HepG2 (cell line): ENCODE results near the gene SEMA3B. TPM values are rescaled to one million over a fixed set of nuclear protein-coding genes. Genes with fewer than 3 reads are reported as not detected.
A peak's percentile ranks its signal among the peaks of the same experiment; 100 is the strongest.

Experiments
- CENPBD1 ChIP-seq: sonication (generic); formaldehyde crosslinking; IDR thresholded peaks from 2 replicates; pipeline ENCODE4 v1.8.0; 2022; ENCODE audit warnings: missing genetic modification reagents, low read depth, mild to moderate bottlenecking, borderline replicate concordance
- DNMT3B ChIP-seq: conservative IDR thresholded peaks from 2 replicates; pipeline ENCODE4 v1.6.1; 2016; ENCODE audit warnings: missing biosample characterization, control low read depth
- EED ChIP-seq: sonication (generic); formaldehyde crosslinking; IDR thresholded peaks from 2 replicates; pipeline ENCODE4 v1.5.0; 2020; ENCODE audit warnings: mild to moderate bottlenecking, missing genetic modification reagents
- GLI4 ChIP-seq: sonication (generic); formaldehyde crosslinking; IDR thresholded peaks from 2 replicates; pipeline ENCODE4 v1.5.1; 2020; ENCODE audit warnings: missing genetic modification reagents, mild to moderate bottlenecking, moderate library complexity, borderline replicate concordance
- HDAC6 ChIP-seq: fragments of 200-600 bp; sonication (generic); IDR thresholded peaks from 2 replicates; pipeline ENCODE4 v1.7.0; 2017; ENCODE audit warnings: mild to moderate bottlenecking, antibody characterized with exemption, low read length, low read depth
- LRRFIP1 ChIP-seq: sonication (generic); formaldehyde crosslinking; conservative IDR thresholded peaks from 2 replicates; pipeline ENCODE4 v1.4.0; 2020; ENCODE audit warnings: missing genetic modification reagents
- MAFG ChIP-seq: sonication (generic); formaldehyde crosslinking; IDR thresholded peaks from 2 replicates; pipeline ENCODE4 v1.5.1; 2020; ENCODE audit warnings: mild to moderate bottlenecking, missing genetic modification reagents
- MXD4 ChIP-seq: IDR thresholded peaks from 2 replicates; pipeline ENCODE4 v1.6.1; 2016; ENCODE audit warnings: mild to moderate bottlenecking, missing biosample characterization, missing genetic modification reagents
- NFKBIZ ChIP-seq: IDR thresholded peaks from 2 replicates; pipeline ENCODE4 v1.6.1; 2018; ENCODE audit warnings: missing genetic modification reagents, missing compliant biosample characterization
- PRMT3 ChIP-seq: sonication (generic); formaldehyde crosslinking; IDR thresholded peaks from 2 replicates; pipeline ENCODE4 v1.8.1; 2022; ENCODE audit warnings: low read depth, mild to moderate bottlenecking, moderate library complexity, missing genetic modification reagents, borderline replicate concordance
- RNF2 ChIP-seq: fragments of 450-650 bp; conservative IDR thresholded peaks from 2 replicates; pipeline ENCODE4 v1.6.1; 2016; ENCODE audit warnings: low read depth
- SALL1 ChIP-seq: sonication (generic); formaldehyde crosslinking; IDR thresholded peaks from 2 replicates; pipeline ENCODE4 v1.8.0; 2022; ENCODE audit warnings: mild to moderate bottlenecking, missing genetic modification reagents
- SKIL ChIP-seq: sonication (generic); formaldehyde crosslinking; IDR thresholded peaks from 2 replicates; pipeline ENCODE4 v1.8.0; 2022; ENCODE audit warnings: missing genetic modification reagents, mild to moderate bottlenecking, moderate library complexity, borderline replicate concordance
- STAG1 ChIP-seq: sonication (generic); formaldehyde crosslinking; IDR thresholded peaks from 2 replicates; pipeline ENCODE4 v1.4.0; 2020; ENCODE audit warnings: missing genetic modification reagents
- ZFP36L1 ChIP-seq: sonication (generic); formaldehyde crosslinking; IDR thresholded peaks from 2 replicates; pipeline ENCODE4 v1.8.0; 2022; ENCODE audit warnings: mild to moderate bottlenecking, missing genetic modification reagents, moderate library complexity
- ZFY ChIP-seq: sonication (generic); formaldehyde crosslinking; IDR thresholded peaks from 2 replicates; pipeline ENCODE4 v1.4.0; 2020; ENCODE audit warnings: missing genetic modification reagents
- ZNF180 ChIP-seq: sonication (generic); formaldehyde crosslinking; IDR thresholded peaks from 2 replicates; pipeline ENCODE4 v1.4.0; 2020; ENCODE audit warnings: low read depth, missing genetic modification reagents, borderline replicate concordance
- ZNF205 ChIP-seq: IDR thresholded peaks from 2 replicates; pipeline ENCODE4 v1.6.1; 2018; ENCODE audit warnings: missing biosample characterization, missing genetic modification reagents
- ZNF383 ChIP-seq: sonication (generic); formaldehyde crosslinking; IDR thresholded peaks from 2 replicates; pipeline ENCODE4 v1.4.0; 2020; ENCODE audit warnings: missing genetic modification reagents, mild to moderate bottlenecking, borderline replicate concordance
- ZNF547 ChIP-seq: sonication (generic); formaldehyde crosslinking; IDR thresholded peaks from 2 replicates; pipeline ENCODE4 v1.5.1; 2020; ENCODE audit warnings: mild to moderate bottlenecking, missing genetic modification reagents
- ZNF567 ChIP-seq: sonication (generic); formaldehyde crosslinking; IDR thresholded peaks from 2 replicates; pipeline ENCODE4 v1.8.1; 2023; ENCODE audit warnings: mild to moderate bottlenecking, missing genetic modification reagents, borderline replicate concordance
- ZNF672 ChIP-seq: sonication (generic); formaldehyde crosslinking; IDR thresholded peaks from 2 replicates; pipeline ENCODE4 v1.8.1; 2022; ENCODE audit warnings: missing genetic modification reagents
- ZNF747 ChIP-seq: sonication (generic); formaldehyde crosslinking; IDR thresholded peaks from 2 replicates; pipeline ENCODE4 v1.8.1; 2023; ENCODE audit warnings: missing genetic modification reagents, mild to moderate bottlenecking, borderline replicate concordance
- polyA plus RNA-seq, 8 experiments: library from polyadenylated mRNA; depleted of rRNA in 3 of 8; stranded (reverse) in 7 of 8; unstranded in 1 of 8; fragments of >200 nt; fragmentation: Illumina TruSeq in 4 of 8; extraction: Trizol in 4 of 8; gene quantifications; 2 replicates each; pipeline versions ENCODE4 v1.2.1 to v1.2.3, GENCODE V29; 2011 to 2016; ENCODE audit warnings: low read depth in 4 of 8, missing spikeins in 1 of 8, mixed read lengths in 1 of 8; ENCODE audit not compliant: insufficient read depth in 1 of 8
- total RNA-seq, 5 experiments: library from RNA; depleted of rRNA; stranded (reverse); fragments of >200 nt; fragmentation: Illumina TruSeq; extraction: Trizol; gene quantifications; 2 replicates each; pipeline ENCODE4 v1.2.3, GENCODE V29; 2016; ENCODE audit warnings: low read depth in 1 of 5
- TF ChIP-seq, protein P1 (sequence below): sonication (generic); formaldehyde crosslinking; IDR thresholded peaks from 2 replicates; pipeline ENCODE4 v1.8.1; 2022; ENCODE audit warnings: mild to moderate bottlenecking, missing genetic modification reagents

Gene SEMA3B
- total and polyA plus RNA-seq, 2 of the 13 experiments (the other 11 are each of a cell fraction or from before 2014, with no cell fraction given): 93.2 to 158 TPM

DNA sequence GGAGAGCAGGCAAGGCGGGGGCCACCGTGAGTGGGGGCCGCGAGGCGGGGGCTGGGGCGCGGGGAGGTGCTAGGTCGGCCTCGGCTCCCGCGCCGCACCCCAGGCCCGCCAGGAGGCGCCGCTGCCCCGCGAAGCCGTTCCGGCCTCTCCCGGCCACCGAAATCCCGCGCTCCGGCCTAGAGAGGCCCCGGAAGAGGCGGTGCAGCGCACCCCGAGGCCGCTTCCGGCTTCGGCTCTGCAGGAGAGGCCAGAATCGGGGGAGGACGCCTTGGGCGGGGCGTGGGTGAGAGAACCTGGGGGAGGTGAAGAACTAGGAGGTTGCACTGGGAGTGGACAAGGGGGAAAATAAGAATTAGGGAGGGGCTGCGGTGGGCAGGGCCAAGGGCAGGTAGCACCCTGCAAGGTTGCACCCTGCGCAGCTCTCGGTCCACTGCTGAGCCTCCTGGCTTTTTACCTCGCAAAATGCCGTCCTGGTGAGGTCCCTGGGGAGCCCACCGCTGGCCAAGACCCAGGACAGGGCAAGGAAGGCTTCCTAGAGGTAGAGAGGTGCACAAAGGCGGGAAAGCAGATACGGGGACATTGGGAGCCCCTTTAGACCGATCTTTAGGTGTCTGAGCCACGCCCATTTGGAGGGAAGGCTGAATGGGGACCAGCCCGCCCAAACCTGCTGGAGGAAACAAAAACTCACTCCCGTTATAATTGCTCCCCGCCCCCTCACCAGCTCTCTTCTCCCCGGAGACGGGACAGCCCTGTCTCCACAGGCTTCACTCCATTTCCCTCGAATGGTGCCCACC lies 41.4 kb upstream of the SEMA3B start (continued):
- TF ChIP-seq PRMT3 (0 out of 2 replicates have a peak, but pooled peaks have one; percentile 42), CENPBD1 (no peak), MXD4 (CRISPR knock-in tag) (peak; percentile 70; the same call in 1 of the 2 replicates), SALL1 (peak; percentile 81), ZNF180 (no peak), EED (CRISPR knock-in tag) (no peak; the same call in 1 of the 2 replicates), LRRFIP1 (CRISPR knock-in tag) (no peak; the same call in 1 of the 2 replicates), STAG1 (CRISPR knock-in tag) (peak; percentile 92), ZFY (CRISPR knock-in tag) (peak; percentile 78), ZNF383 (no peak), HDAC6 (no peak), RNF2 (no peak), MAFG (CRISPR knock-in tag) (no peak), DNMT3B (CRISPR knock-in tag) (peak; percentile 51; the same call in 1 of the 2 replicates), ZNF547 (CRISPR knock-in tag) (no peak), SKIL (CRISPR knock-in tag) (0 out of 2 replicates have a peak, but pooled peaks have one; percentile 32), ZNF205 (CRISPR knock-in tag) (peak; percentile 87), ZNF567 (CRISPR knock-in tag) (peak; percentile 70), ZNF672 (CRISPR knock-in tag) (no peak; the same call in 1 of the 2 replicates), ZFP36L1 (CRISPR knock-in tag) (peak; percentile 58; the same call in 1 of the 2 replicates), GLI4 (CRISPR knock-in tag) (no peak), NFKBIZ (0 out of 2 replicates have a peak, but pooled peaks have one; percentile 59), ZNF747 (no peak; the same call in 1 of the 2 replicates)
- TF ChIP-seq, protein P1, sequence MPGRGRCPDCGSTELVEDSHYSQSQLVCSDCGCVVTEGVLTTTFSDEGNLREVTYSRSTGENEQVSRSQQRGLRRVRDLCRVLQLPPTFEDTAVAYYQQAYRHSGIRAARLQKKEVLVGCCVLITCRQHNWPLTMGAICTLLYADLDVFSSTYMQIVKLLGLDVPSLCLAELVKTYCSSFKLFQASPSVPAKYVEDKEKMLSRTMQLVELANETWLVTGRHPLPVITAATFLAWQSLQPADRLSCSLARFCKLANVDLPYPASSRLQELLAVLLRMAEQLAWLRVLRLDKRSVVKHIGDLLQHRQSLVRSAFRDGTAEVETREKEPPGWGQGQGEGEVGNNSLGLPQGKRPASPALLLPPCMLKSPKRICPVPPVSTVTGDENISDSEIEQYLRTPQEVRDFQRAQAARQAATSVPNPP (CRISPR knock-in tag): no peak
